ACHN (cell line): ENCODE data around the gene TARBP1.
A peak's percentile ranks its signal among the peaks of the same experiment; 100 is the strongest.

Experiments
- DNase-seq: peaks from one replicate; pipeline ENCODE4 v3.0.0-alpha.2; 2015
- in situ Hi-C: cut with HindIII; loops from 2 replicates; pipeline ENCODE4 v1.10.0; 2017; ENCODE audit warnings: low sequenced_read_pairs, low pct_ligation_motif_present, low pct_unique_long_range_greater_than_20kb

Gene TARBP1

DNA sequence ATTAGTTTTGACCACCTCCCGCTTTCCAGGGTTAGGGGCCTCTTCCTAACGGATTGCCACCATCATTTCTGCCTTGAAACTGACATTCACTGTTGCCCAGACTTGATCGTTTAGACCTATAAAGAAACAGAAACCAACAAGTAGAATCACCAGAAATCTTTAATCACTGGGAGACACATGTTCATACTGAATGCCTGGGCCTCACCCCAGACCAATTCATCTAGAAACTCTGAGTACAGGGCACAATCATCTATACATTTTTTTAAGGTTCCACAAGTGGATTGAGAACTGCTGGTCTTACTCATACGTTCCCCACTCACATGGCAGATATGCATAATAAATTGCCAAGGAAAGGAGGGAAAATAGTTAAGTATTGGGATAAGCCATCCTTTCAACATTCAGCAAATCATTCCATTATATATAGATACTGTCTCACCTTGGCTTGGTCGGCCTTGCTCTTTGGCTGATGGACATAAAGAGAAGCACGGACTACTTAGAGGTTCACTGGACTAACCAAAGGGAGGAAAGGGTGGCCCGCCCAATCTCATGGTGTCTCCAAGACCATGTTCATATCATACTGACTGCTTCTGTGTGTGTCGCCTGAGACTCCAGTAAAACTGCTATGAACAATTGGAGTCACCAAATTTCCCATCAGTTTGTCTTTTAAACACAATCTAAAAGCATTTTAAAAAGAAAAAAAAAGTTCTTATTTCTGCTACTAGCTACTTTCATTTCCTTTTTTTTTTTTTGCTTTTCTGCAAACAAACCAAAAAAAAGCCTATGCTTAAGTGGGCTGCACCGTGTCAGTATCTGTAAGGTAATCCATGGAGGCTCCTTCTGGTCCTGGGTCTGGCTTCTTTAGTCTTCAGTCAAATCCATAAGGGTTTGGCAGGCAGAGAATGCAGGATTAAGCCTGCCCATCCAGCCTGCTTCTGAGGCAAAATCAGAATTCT, 9.4 kb upstream of the TARBP1 start:
- in situ Hi-C loops: no loop called here
- DNase-seq: no peak

DNA sequence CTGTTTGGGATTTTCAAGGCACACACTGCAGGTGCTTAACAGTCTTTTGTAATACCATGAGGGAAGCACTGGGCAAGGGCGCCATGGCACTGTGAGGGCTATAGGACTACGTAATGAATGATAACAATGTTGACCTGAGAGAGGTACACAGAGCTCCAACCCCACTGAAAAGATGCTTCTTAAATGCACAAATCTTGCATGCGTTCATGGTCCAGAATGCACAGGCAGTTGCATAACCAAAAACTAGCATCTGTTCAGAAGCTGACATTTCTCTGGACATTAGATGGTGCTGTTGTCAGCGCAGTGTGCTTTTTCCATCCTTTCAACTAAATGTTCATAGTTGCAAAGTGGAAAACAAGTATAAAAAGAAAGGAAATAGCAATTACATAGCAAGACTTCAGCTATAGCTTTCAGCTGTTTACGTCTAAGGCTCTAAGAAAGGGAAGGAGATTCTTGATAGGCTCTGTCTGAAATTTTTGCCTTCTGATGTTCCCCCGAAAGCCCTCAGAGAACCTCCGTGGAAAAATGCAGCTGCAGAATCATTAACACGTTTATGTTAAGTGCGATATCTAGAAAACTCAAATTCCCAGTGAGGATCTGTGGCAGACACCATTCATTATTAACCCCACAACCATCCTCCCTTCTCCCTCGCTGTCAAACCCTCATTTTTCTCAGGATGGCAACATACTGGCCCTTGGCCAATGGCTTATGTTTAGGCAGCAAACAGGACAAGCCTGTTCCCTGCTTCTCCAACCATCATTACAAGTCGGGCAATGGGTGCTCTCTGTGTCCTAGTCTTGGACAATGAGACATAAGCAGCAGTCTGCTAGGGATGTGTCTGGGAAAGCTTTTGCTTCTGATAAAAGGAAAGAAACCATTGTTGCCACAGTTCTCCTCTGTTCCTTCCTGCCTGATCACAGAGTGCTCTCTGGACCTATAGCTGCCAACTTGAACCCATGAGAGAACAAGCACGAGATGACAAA, 8.2 kb upstream of the TARBP1 start:
- in situ Hi-C loops: no loop called here
- DNase-seq: peak; percentile 49

DNA sequence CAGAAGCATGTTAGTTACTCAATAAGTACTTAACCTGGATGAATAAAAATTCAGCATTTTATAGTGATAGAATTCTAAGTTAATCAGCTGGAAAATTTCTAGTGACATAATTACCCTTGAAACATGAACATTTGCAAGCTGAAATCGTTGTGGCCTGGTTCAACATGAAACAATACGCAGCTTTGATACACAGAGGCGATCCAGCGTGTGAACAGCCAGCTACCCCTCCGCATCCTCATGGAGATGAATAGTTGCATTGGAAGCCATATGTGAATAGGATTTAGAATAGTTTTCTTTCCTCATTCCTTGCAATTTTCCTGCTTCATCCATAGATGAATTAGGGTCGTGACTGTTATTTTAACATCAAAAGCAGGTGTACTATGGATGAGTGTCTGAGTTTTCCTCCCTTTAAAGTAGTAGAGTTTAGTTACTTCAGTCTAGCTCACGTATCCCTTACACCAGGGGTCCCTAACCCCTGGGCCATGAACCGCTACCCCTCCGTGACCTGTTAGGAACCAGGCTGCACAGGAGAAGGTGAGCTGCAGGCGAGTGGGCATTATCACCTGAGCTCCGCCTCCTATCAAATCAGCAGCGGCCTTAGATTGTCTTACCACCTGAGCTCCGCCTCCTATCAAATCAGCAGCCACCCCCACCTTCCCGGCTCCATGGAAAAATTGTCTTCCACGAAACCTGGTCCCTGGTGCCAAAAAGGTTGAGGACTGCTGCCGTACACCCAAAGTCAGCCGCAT, 6.2 kb upstream of the TARBP1 start:
- DNase-seq: no peak
- in situ Hi-C loops: no loop called here

DNA sequence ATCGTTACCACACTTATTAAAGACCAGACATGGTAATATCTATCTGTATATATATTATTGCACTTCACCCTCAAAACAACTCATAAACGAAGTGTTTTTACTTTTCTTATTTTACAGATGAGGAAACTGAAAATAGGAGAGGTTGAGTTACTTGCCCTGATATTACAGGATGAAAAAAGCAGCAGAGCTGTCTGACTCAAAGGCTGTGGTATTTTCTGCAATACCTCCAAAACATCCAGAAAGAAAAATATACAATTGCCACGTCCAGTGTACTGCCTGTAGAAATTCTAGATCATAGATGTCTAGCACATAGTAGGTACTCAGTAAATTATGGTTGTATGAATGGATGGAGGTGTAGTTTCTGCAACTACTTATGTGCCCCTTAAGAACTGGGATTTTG, 5.2 kb upstream of the TARBP1 start:
- in situ Hi-C loops: no loop called here
- DNase-seq: no peak

DNA sequence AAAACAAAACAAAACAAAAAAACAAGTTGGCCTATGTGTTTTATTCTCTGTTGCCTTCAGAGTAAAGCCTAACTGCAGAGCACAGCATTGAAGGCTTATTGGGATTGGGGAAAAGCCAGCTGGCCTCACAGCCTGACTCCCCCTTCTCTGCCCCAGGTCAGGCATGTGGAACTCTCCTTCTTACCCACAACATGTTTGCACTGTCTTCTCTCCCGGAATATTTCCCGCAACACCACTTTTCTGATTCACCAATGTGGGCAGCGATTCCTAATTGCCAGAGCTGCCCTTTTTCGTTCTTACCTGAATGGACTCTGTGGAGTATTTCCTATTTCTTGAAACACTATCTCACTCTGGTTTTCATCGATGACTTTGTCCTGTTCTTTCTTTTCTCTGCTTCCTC, 2.8 kb upstream of the TARBP1 start:
- no peak for DNase-seq
- in situ Hi-C loops: no loop called here

DNA sequence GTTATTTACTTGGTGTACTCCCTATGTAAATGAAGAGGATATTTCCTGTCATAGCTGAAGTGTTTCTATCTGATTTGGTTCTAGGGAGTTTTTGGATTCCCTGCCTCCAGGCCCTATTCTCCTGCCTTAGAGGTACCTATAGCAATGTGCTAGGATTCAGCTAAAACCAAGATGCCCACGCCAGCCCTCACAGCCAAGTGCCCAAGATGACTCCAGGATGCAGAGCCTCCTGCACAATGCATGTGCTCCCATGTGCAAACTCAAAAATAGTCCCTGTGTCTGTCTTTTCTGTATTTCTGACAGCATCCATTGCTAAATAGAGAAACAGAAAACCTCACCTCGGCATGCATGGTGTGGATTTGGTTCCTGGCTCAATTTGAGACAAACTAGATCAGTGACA, 887 bp upstream of the TARBP1 start:
- no peak for DNase-seq
- in situ Hi-C loops: no loop called here

DNA sequence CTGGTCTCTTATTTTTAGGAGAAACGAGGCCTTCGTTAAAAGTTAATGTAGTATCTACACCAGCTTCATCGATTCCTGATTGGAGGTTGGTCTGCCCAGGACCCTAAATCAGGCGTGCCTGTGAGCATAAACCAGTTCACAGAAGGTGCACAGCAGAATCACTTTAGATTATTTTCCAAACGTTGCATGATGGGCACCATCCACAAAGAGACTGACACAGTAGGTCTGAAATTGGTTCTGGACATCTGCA, 256 bp upstream of the TARBP1 start:
- in situ Hi-C loops: no loop called here
- DNase-seq: no peak

DNA sequence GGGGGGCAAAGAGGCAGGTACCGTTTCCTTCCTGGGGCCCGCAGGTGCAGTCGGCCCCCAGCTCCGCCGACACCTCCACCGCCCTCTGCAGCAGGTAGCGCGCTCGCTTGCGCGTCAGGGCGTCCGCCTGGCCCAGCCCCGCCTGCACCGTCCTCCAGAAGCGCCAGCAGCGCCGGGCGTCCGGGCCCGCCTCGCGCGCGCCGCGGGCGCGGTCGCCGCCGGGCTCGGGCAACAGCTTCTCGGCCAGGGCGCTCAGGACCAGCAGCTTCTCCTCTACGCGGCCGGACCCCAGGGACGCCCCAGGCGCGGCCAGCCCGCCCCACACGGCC, 863 bp downstream of the TARBP1 start:
- peak; percentile 62 for DNase-seq
- in situ Hi-C loops: no loop called here

DNA sequence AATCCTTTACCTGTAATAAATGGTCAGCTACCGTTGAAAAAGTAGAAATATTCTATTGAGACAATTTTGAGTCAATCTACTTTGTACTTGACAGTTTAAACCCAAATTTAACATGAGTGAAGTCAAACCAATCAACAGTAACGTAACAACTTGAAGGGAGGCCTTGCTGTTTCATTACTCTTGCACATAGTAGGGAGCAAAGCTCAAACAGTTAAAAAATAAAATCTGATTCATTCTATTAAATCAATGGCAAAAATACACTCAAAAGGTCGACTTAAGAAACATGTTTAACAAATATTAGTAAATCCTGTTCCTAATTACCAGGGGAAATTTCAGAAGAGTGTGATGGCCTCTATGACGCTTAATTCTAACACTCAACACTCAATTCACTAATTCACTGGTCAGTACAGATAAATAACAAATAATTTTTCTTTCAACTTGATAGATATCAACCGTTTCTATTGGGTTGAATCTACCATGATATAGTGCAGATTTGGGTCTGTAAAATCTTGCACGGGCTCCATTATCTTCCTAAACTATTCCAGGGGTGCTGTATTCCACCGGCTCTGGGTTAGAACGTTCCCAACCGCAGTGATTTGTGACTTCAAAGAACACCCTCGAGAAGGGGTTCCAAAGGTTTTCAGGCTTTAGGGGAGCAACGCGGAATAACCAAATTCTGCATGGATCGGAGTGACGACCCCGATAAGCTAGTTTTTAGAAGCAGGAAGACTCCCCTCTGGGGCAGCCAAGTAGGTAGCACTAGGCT, 1.4 kb downstream of the TARBP1 start:
- no peak for DNase-seq
- in situ Hi-C loops: no loop called here

DNA sequence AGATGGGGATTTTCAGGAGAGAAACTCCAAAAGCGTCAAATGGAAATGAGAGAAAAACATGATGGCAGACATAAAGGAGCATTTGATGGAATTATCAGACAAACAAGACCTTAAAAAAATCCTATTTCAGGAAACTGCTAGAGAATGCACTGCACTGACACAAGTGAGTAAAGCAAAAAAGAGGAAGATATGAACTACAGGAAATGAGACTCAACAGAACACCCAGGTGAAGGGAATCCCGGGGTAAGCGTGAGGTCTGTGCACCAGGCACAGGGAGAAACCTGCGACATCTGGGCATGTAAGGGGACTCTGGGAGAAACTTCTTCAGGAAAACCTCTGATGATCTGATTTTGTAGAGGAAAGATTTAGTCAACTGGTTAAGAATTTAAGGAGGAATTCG, 2.8 kb downstream of the TARBP1 start:
- in situ Hi-C loops: no loop called here

DNA sequence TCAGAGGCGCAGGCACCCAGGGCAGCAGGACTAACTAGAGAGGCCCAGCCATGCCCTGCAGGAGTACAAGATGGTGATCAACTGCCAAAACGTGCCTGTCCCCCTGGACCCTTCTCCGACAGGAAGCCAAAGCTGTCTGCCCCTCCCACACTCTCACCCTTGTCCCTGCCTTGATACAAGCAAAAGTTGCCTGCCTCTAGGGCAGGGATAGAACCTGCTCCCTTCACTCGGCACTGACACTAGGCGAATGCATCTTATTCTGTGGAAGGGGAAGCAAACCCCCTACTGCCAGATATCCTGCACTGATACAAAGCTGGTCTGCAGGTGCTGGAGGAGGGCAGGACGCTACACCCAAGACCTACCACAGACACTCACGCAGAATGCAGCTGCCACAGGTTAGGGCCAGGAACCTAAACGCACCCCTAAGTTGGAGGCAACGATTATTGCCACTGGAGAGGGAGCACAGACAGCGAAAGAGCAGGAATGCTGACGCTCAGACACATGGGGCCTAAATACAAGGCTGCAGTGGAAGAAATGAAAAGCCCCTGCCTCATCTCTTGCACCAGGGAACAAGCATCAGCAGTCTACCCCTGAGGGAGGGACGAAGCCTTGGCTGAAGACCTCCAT, 3.7 kb downstream of the TARBP1 start:
- in situ Hi-C loops: no loop called here
- no peak for DNase-seq

More for the DNA sequence above, 2.8 kb downstream of the TARBP1 start:
- DNase-seq: no peak

DNA sequence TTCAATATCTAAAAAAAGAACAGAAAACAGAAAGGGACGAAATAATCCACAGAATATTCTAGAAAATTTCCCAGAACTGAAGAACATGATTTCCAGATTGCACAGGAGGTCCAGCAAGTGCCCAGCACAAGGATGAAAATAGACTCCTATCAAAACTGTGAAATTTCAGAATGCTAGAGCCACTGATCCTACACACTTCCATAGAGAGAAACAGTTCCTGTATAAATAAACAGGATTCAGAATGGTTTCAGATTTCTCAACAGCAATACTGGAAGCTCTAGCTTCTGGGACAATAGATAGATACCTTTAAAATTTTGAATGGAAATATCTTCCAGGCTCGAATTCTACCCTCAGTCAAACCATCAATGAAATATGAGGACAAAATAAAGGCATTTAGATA, 4.6 kb downstream of the TARBP1 start:
- no peak for DNase-seq
- in situ Hi-C loops: no loop called here

DNA sequence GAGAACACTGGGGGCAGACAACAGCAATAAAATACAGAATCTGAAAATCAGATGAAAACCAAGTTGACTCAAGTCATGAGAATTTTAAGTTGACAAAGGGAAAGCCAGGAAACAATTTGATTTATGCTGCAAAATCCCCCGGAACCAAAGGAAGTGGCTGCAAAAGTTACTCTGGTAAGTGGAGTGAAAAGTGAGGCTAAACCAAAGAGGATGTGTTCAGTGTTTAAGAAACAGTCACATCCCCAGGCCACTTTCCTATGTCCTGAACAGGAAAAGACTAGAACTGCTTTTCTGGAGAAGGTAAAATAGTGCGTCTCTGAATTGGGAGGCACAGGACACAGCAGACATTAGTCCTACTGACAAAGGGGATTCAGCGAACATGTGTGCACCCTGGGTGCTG, 5.9 kb downstream of the TARBP1 start:
- in situ Hi-C loops: no loop called here
- DNase-seq: no peak

DNA sequence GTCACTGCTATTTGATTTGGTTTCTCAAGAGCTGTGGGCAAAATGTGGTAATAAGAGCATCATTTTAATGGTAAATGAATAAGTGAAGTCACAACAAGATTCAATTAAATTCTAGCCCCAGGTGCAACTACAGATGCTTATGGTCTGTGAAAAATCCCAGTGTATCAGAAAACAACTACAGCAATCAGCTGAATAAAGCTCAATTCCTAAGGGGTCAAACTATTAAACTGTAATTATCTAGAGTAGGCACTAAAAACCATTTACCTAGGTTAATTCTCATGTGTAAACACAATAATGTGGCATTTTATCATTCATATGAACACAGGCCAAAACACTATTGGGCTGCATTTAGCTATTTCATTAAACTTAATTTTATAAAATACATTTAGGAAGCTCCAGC, 9.6 kb downstream of the TARBP1 start:
- in situ Hi-C loops: no loop called here

DNA sequence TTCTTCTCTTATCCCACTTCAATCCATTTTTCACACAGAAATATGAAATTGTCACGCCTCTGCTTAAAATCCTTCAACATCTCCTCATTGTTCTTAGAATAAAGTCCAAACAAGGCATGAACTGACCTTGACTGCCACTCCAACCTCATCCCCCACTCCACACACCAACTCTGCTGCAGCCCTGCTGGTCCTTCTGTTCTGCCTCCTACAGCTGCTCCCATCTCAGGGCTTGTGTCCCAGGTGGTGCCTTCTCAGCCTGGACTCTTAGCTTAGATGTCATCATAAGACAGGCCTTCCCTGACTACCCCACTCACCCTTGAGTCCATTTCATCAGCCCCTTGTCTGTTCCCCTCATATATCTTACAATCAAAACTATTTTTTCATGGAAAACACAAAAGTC, 10.4 kb downstream of the TARBP1 start:
- no peak for DNase-seq
- in situ Hi-C loops: no loop called here

More for the DNA sequence above, 9.6 kb downstream of the TARBP1 start:
- DNase-seq: no peak

DNA sequence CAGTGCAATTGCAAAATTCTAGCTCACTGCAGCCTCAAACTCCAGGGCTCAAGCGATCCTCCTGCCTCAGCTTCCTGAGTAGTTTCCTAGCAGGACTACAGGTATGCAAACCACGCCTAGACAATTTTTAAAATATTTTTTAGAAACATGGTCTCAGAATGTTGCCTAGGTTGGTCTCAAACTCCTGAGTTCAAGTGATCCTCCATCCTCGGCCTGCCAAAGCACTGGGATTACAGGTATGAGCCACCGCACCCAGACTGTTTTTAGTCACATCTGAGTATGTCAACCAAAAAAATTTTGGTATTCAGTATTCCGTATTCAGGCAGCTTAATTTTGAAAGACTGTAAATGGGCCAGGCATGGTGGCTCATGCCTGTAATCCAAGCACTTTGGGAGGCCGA, 11.2 kb downstream of the TARBP1 start:
- DNase-seq: no peak
- in situ Hi-C loops: no loop called here

DNA sequence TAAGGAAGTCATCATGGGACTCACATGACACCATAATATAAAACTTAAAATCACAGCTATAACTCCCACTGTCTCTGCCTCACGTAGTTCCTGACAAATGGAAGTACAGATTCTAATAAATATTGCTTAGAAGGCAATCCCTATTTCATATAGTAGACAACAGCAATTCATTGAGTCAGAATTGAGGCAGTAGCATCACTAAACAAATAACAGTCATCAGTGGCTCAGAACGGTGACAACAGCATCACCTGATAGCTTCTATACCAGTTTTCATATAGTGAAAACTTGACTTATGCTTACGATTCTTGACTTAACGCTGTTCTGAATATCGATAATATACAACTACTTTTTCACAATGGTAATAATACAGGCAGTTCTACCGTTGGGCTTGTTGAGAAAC, 12.0 kb downstream of the TARBP1 start:
- in situ Hi-C loops: no loop called here
- DNase-seq: no peak

DNA sequence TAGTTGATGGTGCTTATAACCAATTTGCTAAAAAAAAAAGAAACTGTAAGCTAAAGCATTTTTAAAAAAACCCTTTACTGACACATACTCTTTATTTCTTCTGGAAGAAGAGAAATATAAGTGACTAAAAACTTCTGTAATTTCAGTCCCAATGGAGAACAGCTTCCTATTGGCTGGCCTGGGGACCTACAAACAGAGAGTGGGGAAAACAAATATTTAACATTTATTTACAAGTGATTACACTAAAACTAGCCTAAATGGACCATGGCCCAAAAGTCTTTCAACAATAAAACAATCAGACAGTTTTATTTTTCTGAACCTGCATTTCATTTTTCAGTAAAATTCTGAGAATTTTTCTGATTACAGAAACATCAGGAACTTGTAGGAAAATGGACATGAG, 15.2 kb downstream of the TARBP1 start:
- DNase-seq: no peak
- in situ Hi-C loops: no loop called here
